ENCODE data around the gene TPCN2.
"Not testable (repeated sequence)": the region's sequence is repeated elsewhere in the genome, so short reads cannot be mapped to it uniquely, and the experiment has no call there.

The TPCN2 gene

DNA sequence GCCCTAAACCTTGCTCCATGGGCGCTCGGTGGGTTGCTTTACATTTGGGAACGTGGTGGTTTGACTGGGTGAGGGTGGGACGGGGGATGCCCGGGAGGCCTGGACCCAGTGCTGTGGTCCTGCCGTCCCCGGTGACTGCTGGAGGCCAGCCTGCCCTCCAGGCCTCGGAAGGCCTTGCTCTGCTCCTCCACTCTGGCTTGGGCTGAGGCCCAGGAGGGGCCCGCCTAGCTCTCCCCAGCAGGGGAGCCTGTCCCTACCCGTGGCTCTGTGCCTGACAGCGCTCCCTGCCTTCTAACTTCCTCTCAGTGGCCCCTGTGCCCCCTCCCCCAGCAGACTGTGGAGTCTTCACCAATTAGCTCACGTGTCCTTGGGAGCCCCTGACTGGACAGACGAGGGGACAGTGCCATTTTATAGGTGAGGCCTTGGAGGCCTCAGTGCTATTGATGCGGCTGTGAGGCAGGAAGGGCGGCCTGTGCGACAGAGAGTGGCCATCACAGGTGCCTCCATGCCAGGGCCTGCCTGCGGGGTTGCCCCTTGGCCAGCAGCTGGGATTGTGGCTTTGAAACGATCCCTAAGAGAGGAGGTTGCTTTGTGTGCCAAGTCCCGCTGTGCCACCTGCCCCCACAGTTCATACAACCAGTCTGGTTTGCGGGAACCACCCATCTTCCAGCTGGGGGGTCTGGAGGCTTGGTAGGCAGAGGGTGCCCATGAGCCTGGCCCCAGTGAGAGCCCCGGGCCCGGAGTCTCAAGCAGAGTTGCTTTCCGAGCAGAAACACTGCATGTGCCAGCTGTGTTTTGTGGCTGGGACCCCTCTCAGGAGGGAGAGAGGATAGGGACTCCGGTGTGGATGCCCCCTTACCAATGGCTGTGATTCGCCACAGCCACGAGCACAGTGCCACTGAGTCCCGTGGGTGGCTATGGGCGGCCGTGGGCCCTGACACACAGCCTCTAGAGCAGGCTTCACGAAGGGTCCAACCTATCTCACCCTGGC, 17.7 kb downstream of the TPCN2 start:
- 89 to 90% methylated on average over 21 to 24 of the region's 30 CpGs for WGBS, 2 experiments (ENCODE audit: insufficient coverage in 2 of 2)
- H3K27ac ChIP-seq (ENCODE audit: low read depth, low read length, severe bottlenecking): no peak overlapping the region
- no peak overlapping the region for H3K4me3 ChIP-seq (ENCODE audit: extremely low read depth, insufficient read depth, low read length, poor library complexity, severe bottlenecking)
- H3K4me1 ChIP-seq (ENCODE audit: control insufficient read depth, insufficient read depth, low read length, poor library complexity, severe bottlenecking): no peaks in the 10 kb centered on the region
- peaks cover 29% of the 10 kb centered on the region for H3K36me3 ChIP-seq (ENCODE audit: control insufficient read depth, insufficient read depth, low read length)
- H3K9me3 ChIP-seq (ENCODE audit: control insufficient read depth, low read length): no peaks in the 10 kb centered on the region

DNA sequence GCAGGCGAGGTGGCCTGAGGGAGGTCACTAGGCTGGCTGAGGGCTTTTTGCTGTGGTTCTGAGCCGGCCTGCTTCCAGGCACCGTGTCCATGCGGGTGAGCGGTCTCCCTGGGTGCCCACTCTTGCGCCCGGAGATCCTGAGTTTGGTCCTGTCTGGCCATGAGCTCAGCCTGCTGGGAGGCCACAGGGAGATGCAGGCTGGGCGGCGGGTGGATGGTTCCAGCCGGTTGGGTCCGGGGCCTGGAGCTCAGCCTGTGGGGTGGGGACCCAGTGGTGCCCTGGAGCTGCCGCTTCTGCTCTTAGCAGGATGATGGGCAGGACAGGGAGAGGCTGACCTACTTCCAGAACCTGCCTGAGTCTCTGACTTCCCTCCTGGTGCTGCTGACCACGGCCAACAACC, 18.5 kb downstream of the TPCN2 start:
- Histone ChIP-seq H3K4me3 (ENCODE audit: extremely low read depth, insufficient read depth, low read length, poor library complexity, severe bottlenecking) (no peak overlapping the region), H3K36me3 (ENCODE audit: control insufficient read depth, insufficient read depth, low read length) (peaks cover 34% of the 10 kb centered on the region), H3K9me3 (ENCODE audit: control insufficient read depth, low read length) (no peaks in the 10 kb centered on the region), H3K4me1 (ENCODE audit: control insufficient read depth, insufficient read depth, low read length, poor library complexity, severe bottlenecking) (no peaks in the 10 kb centered on the region), H3K27ac (ENCODE audit: low read depth, low read length, severe bottlenecking) (no peak overlapping the region)
- 94 to 95% methylated on average over 12 of the region's 13 CpGs for WGBS, 2 experiments (ENCODE audit: insufficient coverage in 2 of 2)

- Histone ChIP-seq H3K4me3 (ENCODE audit: extremely low read depth, insufficient read depth, low read length, poor library complexity, severe bottlenecking) (no peak overlapping the region), H3K4me1 (ENCODE audit: control insufficient read depth, insufficient read depth, low read length, poor library complexity, severe bottlenecking) (peaks cover 10% of the 10 kb centered on the region), H3K36me3 (ENCODE audit: control insufficient read depth, insufficient read depth, low read length) (peaks cover 44% of the 10 kb centered on the region), H3K27ac (ENCODE audit: low read depth, low read length, severe bottlenecking) (no peak overlapping the region), H3K9me3 (ENCODE audit: control insufficient read depth, low read length) (no peaks in the 10 kb centered on the region)
- 97 to 98% methylated on average over 19 to 22 of the region's 23 CpGs for WGBS, 2 experiments (ENCODE audit: insufficient coverage in 2 of 2)
Measured at GRCh38 chr11:69071086-69071800, 22.5 kb downstream of the TPCN2 start.

- Histone ChIP-seq H3K4me1 (ENCODE audit: control insufficient read depth, insufficient read depth, low read length, poor library complexity, severe bottlenecking) (peaks cover 10% of the 10 kb centered on the region), H3K9me3 (ENCODE audit: control insufficient read depth, low read length) (no peaks in the 10 kb centered on the region), H3K4me3 (ENCODE audit: extremely low read depth, insufficient read depth, low read length, poor library complexity, severe bottlenecking) (no peak overlapping the region), H3K27ac (ENCODE audit: low read depth, low read length, severe bottlenecking) (no peak overlapping the region), H3K36me3 (ENCODE audit: control insufficient read depth, insufficient read depth, low read length) (peaks cover 44% of the 10 kb centered on the region)
- 87 to 96% methylated on average over 10 to 11 of the region's 13 CpGs for WGBS, 2 experiments (ENCODE audit: insufficient coverage in 2 of 2)
Measured at GRCh38 chr11:69071956-69072355, 23.2 kb downstream of the TPCN2 start.

GRCh38 chr11:69073469-69073868, 24.7 kb downstream of the TPCN2 start:
- WGBS, 2 experiments (ENCODE audit: insufficient coverage in 2 of 2): 85 to 90% methylated on average over 8 of the region's 8 CpGs
- H3K9me3 ChIP-seq (ENCODE audit: control insufficient read depth, low read length): no peaks in the 10 kb centered on the region
- H3K4me3 ChIP-seq (ENCODE audit: extremely low read depth, insufficient read depth, low read length, poor library complexity, severe bottlenecking): no peak overlapping the region

DNA sequence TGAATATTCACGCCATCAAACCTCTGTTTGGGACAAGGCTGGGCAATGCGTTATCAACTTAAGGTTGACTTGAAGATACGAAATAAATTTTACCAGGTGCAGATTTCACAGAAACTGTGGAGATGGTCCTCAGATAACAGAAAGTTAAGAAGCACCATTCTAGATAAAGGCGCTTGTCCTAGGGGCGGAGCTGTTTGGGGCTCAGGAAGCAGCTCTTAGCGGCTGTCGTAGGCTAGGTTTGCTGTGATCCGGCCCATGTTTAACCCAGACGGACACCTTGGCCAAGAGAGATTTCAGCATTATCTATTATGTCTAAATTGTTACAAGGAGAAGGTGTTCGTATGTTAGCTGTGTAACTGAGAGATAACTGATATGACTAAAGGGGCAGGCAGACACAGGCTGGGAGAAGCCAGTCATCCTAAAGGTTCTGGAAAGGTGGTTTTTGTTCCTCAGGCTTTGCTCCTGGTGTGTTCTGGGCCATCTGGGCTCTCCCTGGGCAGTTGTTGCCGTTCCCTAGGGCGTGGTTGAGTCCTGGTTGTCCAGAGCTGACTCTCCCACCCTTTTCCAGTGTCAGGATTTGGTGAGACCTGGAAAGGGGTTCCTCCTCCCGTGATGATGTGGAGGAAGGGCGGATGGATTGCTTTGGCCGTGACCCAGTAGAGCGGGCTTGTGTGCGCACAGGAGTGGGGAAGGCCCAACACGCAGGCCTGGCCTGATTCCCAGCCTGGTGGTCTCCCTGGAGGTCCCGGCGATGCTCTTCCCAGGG, 25.8 kb downstream of the TPCN2 start:
- Histone ChIP-seq H3K4me1 (ENCODE audit: control insufficient read depth, insufficient read depth, low read length, poor library complexity, severe bottlenecking) (peaks cover 10% of the 10 kb centered on the region), H3K9me3 (ENCODE audit: control insufficient read depth, low read length) (no peaks in the 10 kb centered on the region), H3K36me3 (ENCODE audit: control insufficient read depth, insufficient read depth, low read length) (peaks cover 54% of the 10 kb centered on the region), H3K27ac (ENCODE audit: low read depth, low read length, severe bottlenecking) (no peak overlapping the region), H3K4me3 (ENCODE audit: extremely low read depth, insufficient read depth, low read length, poor library complexity, severe bottlenecking) (no peak overlapping the region)
- WGBS, 2 experiments (ENCODE audit: insufficient coverage in 2 of 2): 91 to 92% methylated on average over 15 to 18 of the region's 20 CpGs

More at GRCh38 chr11:69073469-69073868, 24.7 kb downstream of the TPCN2 start:
- H3K27ac ChIP-seq (ENCODE audit: low read depth, low read length, severe bottlenecking): no peak overlapping the region
- H3K36me3 ChIP-seq (ENCODE audit: control insufficient read depth, insufficient read depth, low read length): peaks cover 45% of the 10 kb centered on the region
- H3K4me1 ChIP-seq (ENCODE audit: control insufficient read depth, insufficient read depth, low read length, poor library complexity, severe bottlenecking): peaks cover 10% of the 10 kb centered on the region

DNA sequence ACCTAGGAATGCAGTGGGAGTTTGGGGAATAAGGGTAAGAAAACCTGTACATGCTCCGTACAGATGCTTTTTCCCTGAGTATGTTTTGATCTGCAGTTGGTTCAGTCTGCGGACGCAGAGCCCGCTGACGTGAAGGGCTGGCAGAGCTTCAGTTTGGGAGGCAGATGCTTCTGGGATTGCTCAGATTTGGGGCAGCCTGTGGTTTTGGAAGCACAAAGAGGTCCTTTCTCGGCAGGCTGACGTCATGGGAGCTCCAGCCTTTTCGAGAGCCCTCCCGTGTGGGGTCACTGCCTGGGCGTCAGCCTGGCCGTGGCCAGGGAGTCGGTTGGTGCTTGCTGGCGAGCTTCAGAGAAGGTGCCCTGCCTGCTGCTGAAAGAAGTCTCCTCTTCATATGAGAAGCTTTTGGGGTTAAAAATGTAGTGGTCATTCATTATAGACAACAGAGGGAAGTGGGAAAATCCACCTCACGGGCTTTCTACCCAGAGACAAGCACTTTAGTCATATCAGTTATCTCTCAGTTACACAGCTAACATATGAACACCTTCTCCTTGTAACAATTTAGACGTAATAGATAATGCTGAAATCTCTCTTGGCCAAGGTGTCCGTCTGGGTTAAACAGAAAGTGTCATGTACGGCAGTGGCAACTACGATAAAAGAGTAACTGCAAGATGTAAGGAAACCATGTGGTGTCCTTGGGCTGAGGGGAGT, 26.8 kb downstream of the TPCN2 start:
- 91 to 93% methylated on average over 17 of the region's 18 CpGs for WGBS, 2 experiments (ENCODE audit: insufficient coverage in 2 of 2)
- Histone ChIP-seq H3K4me3 (ENCODE audit: extremely low read depth, insufficient read depth, low read length, poor library complexity, severe bottlenecking) (no peak overlapping the region), H3K9me3 (ENCODE audit: control insufficient read depth, low read length) (no peaks in the 10 kb centered on the region), H3K36me3 (ENCODE audit: control insufficient read depth, insufficient read depth, low read length) (peaks cover 51% of the 10 kb centered on the region), H3K4me1 (ENCODE audit: control insufficient read depth, insufficient read depth, low read length, poor library complexity, severe bottlenecking) (peaks cover 10% of the 10 kb centered on the region), H3K27ac (ENCODE audit: low read depth, low read length, severe bottlenecking) (no peak overlapping the region)

DNA sequence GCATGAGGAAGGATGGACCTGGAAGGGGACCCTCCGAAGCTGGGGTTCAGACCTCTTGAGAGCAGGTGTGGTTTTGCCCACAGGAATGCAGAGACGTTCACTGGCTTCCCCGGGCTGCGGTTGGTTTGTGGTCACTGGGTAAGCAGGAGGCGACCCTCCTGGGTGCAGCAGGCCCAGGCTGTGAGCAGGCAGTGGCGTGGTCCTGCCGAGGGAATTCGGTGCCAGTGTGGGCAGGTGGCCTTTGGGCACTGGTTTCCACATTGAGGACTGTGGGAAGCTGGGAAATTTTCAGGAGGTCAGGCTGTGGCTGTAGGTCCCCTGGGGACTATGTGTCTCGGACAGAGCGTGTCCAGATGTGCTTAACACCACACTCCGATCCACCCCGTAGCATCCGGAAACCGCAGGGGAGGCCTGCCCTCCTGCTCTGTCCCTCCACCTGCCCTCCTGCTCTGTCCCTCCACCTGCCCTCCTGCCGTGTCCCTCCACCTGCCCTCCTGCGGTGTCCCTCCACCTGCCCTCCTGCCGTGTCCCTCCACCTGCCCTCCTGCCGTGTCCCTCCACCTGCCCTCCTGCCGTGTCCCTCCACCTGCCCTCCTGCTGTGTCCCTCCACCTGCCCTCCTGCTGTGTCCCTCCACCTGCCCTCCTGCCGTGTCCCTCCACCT, 27.5 kb downstream of the TPCN2 start:
- Histone ChIP-seq H3K4me1 (ENCODE audit: control insufficient read depth, insufficient read depth, low read length, poor library complexity, severe bottlenecking) (peaks cover 10% of the 10 kb centered on the region), H3K9me3 (ENCODE audit: control insufficient read depth, low read length) (no peaks in the 10 kb centered on the region), H3K36me3 (ENCODE audit: control insufficient read depth, insufficient read depth, low read length) (peaks cover 54% of the 10 kb centered on the region), H3K4me3 (ENCODE audit: extremely low read depth, insufficient read depth, low read length, poor library complexity, severe bottlenecking) (no peak overlapping the region), H3K27ac (ENCODE audit: low read depth, low read length, severe bottlenecking) (no peak overlapping the region)
- WGBS, 2 experiments (ENCODE audit: insufficient coverage in 2 of 2): 85 to 89% methylated on average over 10 to 14 of the region's 20 CpGs

- H3K36me3 ChIP-seq (ENCODE audit: control insufficient read depth, insufficient read depth, low read length): peaks cover 51% of the 10 kb centered on the region
- WGBS, 2 experiments (ENCODE audit: insufficient coverage in 2 of 2): 94 to 100% methylated on average over 2 to 3 of the region's 6 CpGs
- H3K27ac ChIP-seq (ENCODE audit: low read depth, low read length, severe bottlenecking); H3K9me3 ChIP-seq (ENCODE audit: control insufficient read depth, low read length); H3K4me3 ChIP-seq (ENCODE audit: extremely low read depth, insufficient read depth, low read length, poor library complexity, severe bottlenecking); H3K4me1 ChIP-seq (ENCODE audit: control insufficient read depth, insufficient read depth, low read length, poor library complexity, severe bottlenecking): not testable (repeated sequence)
Measured at GRCh38 chr11:69076977-69077376, 28.2 kb downstream of the TPCN2 start.

Data from mesodermal cell (in vitro differentiated cells).